Muscle layer of duodenum (tissue), 2 donors: ENCODE results near the gene PIK3R3.
A peak's percentile ranks its signal among the peaks of the same experiment; 100 is the strongest.

Source experiments
- H3K27ac ChIP-seq: one replicate; pipeline ENCODE4 v1.7.0; 2013; ENCODE audit warnings: mild to moderate bottlenecking, low read length
- H3K27me3 ChIP-seq: one replicate; pipeline ENCODE4 v1.7.0; 2013; ENCODE audit warnings: low read depth, mild to moderate bottlenecking, control low read depth, low read length
- H3K36me3 ChIP-seq, 2 donors: one replicate each; pipeline ENCODE4 v1.7.0; 2013; ENCODE audit warnings: low read length in 2 of 2, control low read depth in 1 of 2, mild to moderate bottlenecking in 1 of 2; ENCODE audit not compliant: insufficient read depth in 2 of 2, control insufficient read depth in 1 of 2
- H3K4me1 ChIP-seq, 2 donors: one replicate each; pipeline ENCODE4 v1.7.0; 2013; ENCODE audit warnings: low read length in 2 of 2, mild to moderate bottlenecking in 2 of 2, control low read depth in 1 of 2, moderate library complexity in 1 of 2; ENCODE audit not compliant: insufficient read depth in 2 of 2, control insufficient read depth in 1 of 2
- H3K4me3 ChIP-seq, 2 donors: one replicate each; pipeline ENCODE4 v1.7.0; 2013; ENCODE audit warnings: low read length in 2 of 2, low read depth in 1 of 2, mild to moderate bottlenecking in 1 of 2
- H3K9me3 ChIP-seq, 2 donors: one replicate each; pipeline ENCODE4 v1.7.0; 2013; ENCODE audit warnings: low read length in 2 of 2, control low read depth in 1 of 2, mild to moderate bottlenecking in 1 of 2; ENCODE audit not compliant: control insufficient read depth in 1 of 2
- donor health status: healthy.

The PIK3R3 gene

DNA sequence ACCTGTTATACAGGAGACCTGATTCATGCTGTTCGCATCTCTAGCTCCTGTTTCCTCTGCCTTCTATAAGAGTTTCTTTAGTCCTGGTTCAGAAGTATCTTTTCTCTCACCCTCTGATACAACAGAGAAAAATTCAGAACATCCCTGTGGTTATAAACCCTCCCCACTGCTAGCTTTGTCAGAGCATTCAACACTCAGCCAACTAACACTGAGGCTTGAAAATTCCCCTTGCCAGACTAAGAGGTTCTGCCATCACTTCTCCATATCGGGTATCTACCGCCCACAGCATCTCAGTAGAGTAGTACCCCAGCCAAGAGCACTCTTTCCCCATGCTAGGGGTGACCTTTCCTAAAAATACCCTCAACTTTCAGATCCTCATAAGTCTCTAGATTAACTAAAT is 19.6 kb upstream of the PIK3R3 start:
- H3K4me1 ChIP-seq: no peaks in the 10 kb centered on the region
- no peaks in the 10 kb centered on the region for H3K27me3 ChIP-seq
- H3K9me3 ChIP-seq: no peaks in the 10 kb centered on the region
- no peak overlapping the region for H3K27ac ChIP-seq
- H3K36me3 ChIP-seq: no peaks in the 10 kb centered on the region
- no peak overlapping the region for H3K4me3 ChIP-seq

DNA sequence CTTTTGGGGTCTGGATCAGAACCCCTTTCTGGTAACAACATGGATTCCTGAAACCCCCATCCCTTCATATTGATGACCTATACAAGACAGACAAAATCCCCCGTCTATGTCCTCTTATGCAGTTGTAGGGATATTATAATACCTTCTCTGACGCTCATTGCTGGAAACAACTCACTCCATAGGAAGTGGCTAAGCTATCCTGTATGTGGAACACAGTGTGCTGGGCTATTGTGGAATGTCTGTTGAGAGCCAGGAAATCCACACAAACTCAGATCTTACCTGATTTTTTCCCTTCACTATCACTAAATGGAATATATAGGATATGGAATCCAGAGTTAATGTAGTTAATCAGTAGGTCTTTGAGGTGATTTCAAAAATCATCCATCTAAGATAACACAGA is 17.7 kb upstream of the PIK3R3 start:
- Histone ChIP-seq H3K4me1 (no peaks in the 10 kb centered on the region), H3K9me3 (no peaks in the 10 kb centered on the region), H3K27me3 (no peaks in the 10 kb centered on the region), H3K36me3 (no peaks in the 10 kb centered on the region), H3K27ac (no peak overlapping the region), H3K4me3 (no peak overlapping the region)

DNA sequence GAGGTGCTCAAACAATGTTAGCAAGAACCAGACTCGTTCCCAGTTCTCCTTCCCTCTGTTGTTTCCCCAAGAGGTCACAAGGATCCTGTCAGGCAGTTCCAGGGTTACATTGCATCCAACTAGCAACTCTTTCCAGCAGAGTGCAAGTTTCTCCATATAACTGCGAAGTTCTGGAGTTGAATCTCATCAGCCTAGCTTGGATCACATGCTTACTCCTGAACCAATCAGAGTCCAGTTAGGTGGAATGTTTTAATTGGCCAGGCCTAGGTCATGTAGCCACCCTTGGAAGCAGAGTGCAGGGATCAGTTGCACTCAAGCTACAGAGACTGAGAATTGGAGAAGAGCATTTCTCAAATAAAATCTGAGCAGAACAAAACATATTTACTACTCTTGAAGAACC is 15.9 kb upstream of the PIK3R3 start:
- Histone ChIP-seq H3K27me3 (no peaks in the 10 kb centered on the region), H3K27ac (no peak overlapping the region), H3K36me3 (no peaks in the 10 kb centered on the region), H3K9me3 (no peaks in the 10 kb centered on the region), H3K4me3 (no peak overlapping the region), H3K4me1 (no peaks in the 10 kb centered on the region)

DNA sequence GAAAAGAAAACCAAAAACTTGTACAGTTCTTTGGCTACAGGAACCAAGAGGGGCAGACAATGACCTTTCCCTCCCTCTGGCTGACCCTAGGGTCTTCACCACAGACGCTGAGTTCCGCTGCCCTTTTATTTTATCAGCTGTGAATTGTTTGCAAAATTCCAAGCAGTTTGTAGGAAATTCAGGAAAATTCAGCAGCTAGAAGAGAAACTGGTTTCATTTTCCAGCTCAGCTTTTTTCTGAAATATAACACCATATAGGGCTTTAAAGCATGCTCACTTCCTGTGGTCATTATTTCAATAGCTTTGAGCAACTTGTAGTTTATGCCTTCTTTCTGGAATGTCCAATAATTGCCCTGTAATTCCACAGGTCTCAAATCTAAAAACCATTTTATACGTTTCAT is 5.5 kb upstream of the PIK3R3 start:
- Histone ChIP-seq H3K9me3 (no peaks in the 10 kb centered on the region), H3K36me3 (no peaks in the 10 kb centered on the region), H3K4me1 (peaks cover 0 to 11% of the 10 kb centered on the region in 2 donors), H3K27ac (no peak overlapping the region), H3K4me3 (peak overlapping the region in 1 of 2 donors; percentile 18), H3K27me3 (no peaks in the 10 kb centered on the region)

DNA sequence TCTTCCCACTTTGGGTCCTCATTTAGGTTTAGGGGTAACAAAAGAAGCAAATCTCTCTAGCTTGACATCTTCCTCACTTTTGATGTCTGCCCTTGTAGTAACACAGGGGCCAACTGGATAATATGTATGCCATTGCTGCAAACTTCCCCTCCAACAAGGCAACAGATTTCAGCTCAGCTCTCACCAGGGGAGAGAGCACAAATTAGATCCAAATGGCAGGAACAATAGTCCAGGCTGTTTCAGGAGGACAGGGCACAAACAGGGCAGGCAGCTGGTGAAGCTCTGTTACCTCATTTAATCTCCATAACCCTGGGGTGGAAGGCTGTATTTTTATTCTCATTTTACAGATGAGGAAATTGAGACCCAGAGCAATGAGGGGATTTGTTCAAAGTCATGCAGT is 4.3 kb upstream of the PIK3R3 start:
- H3K4me1 ChIP-seq: peaks cover 0 to 14% of the 10 kb centered on the region in 2 donors
- no peak overlapping the region for H3K4me3 ChIP-seq
- H3K9me3 ChIP-seq: no peaks in the 10 kb centered on the region
- H3K27ac ChIP-seq: no peak overlapping the region
- H3K27me3 ChIP-seq: no peaks in the 10 kb centered on the region
- H3K36me3 ChIP-seq: peaks cover 0 to 3% of the 10 kb centered on the region in 2 donors

DNA sequence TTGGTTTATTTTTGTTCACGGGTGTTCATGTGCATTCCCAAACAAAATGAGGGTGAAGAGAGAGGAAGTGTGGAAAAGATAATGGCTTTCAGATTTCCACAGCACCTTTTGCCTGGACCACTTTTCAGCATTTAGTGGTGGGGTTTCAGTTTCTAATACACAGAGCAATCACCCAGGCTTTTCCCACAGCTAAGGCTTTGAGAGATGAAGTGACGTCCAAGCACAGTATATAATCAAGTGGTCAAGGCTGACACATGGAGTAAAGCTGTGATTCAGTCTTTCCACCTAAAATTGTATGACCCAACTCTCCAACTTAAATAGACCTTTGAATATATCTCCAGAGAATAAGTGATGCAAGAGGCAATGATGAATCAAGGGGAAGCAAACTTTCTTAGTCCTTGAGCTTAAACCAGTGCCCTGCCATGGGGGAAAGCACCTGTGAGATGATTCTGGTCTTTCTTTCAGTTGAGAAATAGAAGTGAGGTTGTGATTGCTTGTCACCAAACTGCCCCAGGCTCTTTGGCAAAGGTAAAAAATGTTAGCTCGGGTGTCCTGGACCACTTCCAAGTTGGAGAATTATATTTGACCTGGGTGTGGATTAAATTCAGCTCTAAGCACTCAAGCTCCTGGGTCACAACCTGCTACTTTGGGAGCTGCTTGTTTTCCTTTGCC is 2.4 kb upstream of the PIK3R3 start:
- Histone ChIP-seq H3K27ac (peak overlapping the region; percentile 46), H3K4me3 (no peak overlapping the region), H3K27me3 (no peaks in the 10 kb centered on the region), H3K4me1 (peaks cover 0 to 18% of the 10 kb centered on the region in 2 donors), H3K36me3 (peaks cover 0 to 3% of the 10 kb centered on the region in 2 donors), H3K9me3 (no peaks in the 10 kb centered on the region)

DNA sequence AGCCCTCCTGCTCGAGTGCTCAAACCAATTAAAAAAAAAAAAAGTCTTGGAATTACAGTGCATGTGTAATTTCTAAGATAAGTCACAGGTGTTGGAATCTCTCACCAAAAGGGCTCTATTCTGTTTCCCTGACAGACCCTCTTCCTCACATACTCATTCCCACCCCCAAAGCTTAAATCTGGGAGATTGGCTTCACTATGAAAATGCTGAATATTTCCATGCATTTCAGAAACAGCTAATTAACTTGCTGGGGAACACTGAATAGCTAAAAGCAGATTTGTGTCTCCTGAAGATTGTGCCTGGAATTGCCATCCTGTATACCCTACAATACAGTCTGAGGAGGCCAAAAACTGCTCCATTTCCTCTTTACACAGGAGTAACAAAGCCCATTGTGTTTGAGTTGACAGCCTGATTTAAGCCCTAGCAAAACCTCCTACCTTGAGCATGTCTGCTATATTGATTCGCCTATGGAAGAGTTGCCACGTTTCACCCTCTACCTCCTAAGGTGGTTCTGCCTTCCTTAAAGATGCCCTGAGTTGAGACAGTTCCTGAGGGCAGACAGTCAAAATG is 1.4 kb upstream of the PIK3R3 start:
- Histone ChIP-seq H3K27ac (peak overlapping the region; percentile 91), H3K4me1 (peaks cover 0 to 18% of the 10 kb centered on the region in 2 donors), H3K4me3 (peak overlapping the region; percentile 87 to 91)

DNA sequence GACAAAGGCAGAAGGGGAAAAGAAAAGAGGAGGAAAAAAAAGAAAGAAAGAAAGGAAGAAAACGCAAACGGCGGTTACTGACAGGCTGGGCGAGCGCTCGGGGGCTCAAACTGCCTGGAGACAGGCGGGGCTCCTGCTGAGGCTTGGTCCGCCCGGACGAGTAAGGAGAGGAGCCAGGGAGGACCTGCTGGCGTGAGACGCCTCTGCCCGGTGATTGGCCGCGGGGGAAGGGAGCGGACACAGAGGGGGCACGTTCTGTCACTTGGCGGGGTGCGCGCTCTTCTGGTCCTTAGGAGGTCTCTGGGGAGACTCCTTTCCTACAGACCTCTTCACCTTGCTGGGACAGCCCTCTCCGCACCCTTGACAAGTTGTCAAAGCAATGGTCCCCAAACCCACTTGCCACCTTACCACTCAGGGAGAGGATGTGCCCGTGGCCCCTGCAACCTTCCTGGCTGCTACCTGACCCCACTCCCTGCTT is 791 bp upstream of the PIK3R3 start:
- Histone ChIP-seq H3K27ac (peak overlapping the region; percentile 91), H3K36me3 (peaks cover 0 to 3% of the 10 kb centered on the region in 2 donors), H3K27me3 (no peaks in the 10 kb centered on the region), H3K4me1 (peaks cover 0 to 18% of the 10 kb centered on the region in 2 donors), H3K4me3 (peak overlapping the region; percentile 87 to 91), H3K9me3 (no peaks in the 10 kb centered on the region)

More for the DNA sequence above, 1.4 kb upstream of the PIK3R3 start:
- Histone ChIP-seq H3K27me3 (no peaks in the 10 kb centered on the region), H3K9me3 (no peaks in the 10 kb centered on the region), H3K36me3 (peaks cover 0 to 3% of the 10 kb centered on the region in 2 donors)

DNA sequence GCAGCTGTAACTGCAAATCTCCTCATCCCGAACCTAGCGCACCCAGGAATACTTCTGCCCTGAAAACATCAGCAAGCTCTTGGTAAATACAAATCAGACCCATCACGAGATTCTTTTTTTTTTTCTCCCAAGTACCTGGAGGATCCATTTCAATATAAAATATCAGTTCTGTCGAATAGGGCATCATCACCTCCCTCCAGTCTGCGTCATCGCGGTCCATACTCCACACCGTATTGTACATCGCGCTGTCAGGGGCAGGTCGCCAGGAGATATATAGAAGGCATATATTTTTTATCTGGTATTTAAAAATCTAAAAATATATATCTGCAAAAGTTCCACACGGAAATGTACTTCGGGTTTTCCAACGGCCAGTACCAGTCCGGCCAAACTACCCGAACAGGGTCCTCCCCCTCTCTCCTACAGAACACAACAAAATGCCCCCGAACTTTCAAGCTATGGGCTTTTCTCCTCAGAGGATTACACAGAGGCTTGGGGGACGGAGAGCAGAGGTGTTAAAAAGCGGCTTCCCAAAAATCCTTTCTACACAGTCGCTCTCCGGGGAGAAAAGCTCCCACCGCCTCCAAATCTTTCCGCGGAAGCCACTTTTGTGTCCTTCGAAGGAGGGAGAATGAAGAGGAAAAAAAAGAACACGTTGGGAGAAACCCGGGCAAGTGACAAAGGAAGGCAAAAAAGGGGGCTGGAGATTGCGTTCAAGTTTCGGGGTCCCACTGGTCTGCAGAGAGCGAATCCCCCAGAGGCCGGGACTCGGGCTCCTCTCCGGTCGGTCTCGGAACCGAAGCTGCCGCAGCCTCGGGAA is 509 bp downstream of the PIK3R3 start:
- Histone ChIP-seq H3K36me3 (peaks cover 0 to 3% of the 10 kb centered on the region in 2 donors), H3K9me3 (no peaks in the 10 kb centered on the region), H3K4me3 (peak overlapping the region; percentile 87 to 91), H3K4me1 (peaks cover 0 to 18% of the 10 kb centered on the region in 2 donors), H3K27ac (peak overlapping the region; percentile 91), H3K27me3 (no peaks in the 10 kb centered on the region)

DNA sequence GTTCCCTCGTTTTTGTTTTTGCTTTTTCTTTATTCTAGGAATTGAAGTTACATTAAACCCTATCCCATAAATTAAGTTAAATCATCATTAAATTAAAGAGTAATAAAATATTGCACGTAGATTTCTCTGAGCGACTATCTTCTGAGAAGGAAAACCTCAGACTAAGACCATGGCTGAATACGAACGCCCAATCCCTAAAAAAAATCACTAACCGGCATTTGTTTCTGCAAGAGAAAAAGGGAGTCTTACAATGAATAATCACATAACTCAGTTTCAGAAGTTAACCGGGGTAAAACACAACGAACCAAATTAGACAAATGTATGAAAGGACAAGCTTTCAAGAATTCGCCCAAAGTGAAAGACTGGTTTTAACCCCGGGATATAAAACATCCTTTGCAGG is 1.3 kb downstream of the PIK3R3 start:
- Histone ChIP-seq H3K36me3 (peaks cover 0 to 3% of the 10 kb centered on the region in 2 donors), H3K4me1 (peaks cover 0 to 18% of the 10 kb centered on the region in 2 donors), H3K27me3 (no peaks in the 10 kb centered on the region), H3K4me3 (peak overlapping the region; percentile 87 to 91), H3K9me3 (no peaks in the 10 kb centered on the region), H3K27ac (peak overlapping the region; percentile 91)

DNA sequence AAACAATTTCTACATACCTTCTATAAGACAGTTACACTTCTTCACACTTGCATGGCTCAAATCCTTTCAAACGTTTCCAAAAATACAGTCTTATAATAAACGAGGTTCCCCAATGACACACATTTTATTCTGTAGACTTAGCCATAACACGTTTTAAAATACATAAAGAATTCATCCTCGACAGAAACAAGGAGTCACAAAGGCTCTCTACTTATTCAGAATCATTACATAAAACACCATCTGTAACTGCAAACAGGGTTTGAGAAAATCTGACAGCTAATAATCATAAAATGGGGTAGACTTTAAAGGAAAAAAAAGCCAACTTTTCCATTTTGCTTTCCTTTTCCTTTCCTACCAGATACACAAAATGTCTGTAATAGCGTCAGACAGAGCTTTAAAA is 1.8 kb downstream of the PIK3R3 start:
- H3K9me3 ChIP-seq: no peaks in the 10 kb centered on the region
- H3K27me3 ChIP-seq: no peaks in the 10 kb centered on the region
- H3K4me1 ChIP-seq: peaks cover 0 to 17% of the 10 kb centered on the region in 2 donors
- peak overlapping the region; percentile 87 to 91 for H3K4me3 ChIP-seq
- peaks cover 0 to 3% of the 10 kb centered on the region in 2 donors for H3K36me3 ChIP-seq
- peak overlapping the region; percentile 91 for H3K27ac ChIP-seq
